ENCODE measurements around the gene SLC27A5. TPM values are rescaled to one million over a fixed set of nuclear protein-coding genes. Genes with fewer than 3 reads are reported as not detected.

SLC27A5 gene
- total and polyA plus RNA-seq, 2 of the 4 experiments (the other 2 are of a cell fraction), result 7.7 to 11.2 TPM

DNA sequence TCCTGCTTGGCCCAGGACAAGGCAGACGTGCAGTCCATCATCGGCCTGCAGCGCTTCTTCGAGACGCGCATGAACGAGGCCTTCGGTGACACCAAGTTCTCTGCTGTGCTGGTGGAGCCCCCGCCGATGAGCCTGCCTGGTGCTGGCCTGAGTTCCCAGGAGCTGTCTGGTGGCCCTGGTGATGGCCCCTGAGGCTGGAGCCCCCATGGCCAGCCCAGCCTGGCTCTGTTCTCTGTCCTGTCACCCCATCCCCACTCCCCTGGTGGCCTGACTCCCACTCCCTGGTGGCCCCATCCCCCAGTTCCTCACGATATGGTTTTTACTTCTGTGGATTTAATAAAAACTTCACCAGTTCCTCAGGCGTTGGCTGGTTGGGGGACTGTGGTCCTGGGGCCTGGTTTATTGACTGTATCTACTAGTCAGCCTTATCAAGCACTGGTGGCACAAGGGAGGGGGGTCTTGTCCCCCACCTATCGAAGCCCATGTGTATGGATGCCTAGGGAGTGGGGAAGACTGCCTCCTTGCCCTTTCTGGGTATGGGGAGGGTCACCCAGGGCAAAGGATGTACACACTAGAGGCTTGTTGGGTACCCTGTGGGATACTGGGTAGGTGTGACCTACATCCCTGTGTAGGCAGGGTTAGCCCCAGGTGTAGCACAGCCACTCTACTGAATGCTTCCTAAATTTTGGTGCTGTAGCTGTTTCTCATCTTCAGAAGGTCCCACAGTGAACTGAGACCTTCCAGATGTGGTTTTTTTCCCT, 38.8 kb upstream of the SLC27A5 start:
- Histone ChIP-seq H3K9ac (ENCODE audit: low read depth, low read length) (no peak overlapping the region), H3K4me1 (ENCODE audit: control insufficient read depth, insufficient read depth, low read length) (peaks cover 23% of the 10 kb centered on the region), H3K4me3 (ENCODE audit: insufficient read depth, low read depth, low read length) (no peak overlapping the region), H4K5ac (ENCODE audit: low read depth, low read length) (no peak overlapping the region), H3K27me3 (ENCODE audit: control insufficient read depth, insufficient read depth, low read length) (no peaks in the 10 kb centered on the region), H2BK120ac (ENCODE audit: low read depth, low read length) (no peak overlapping the region), H3K14ac (replicated peaks; ENCODE audit: low read depth, low read length) (no peak overlapping the region), H3K23ac (ENCODE audit: low read depth, low read length) (no peak overlapping the region), H4K20me1 (ENCODE audit: insufficient read depth, low read length) (peaks cover 63% of the 10 kb centered on the region), H2BK5ac (ENCODE audit: low read depth, low read length, poor library complexity, severe bottlenecking) (no peak overlapping the region), H3K79me1 (ENCODE audit: low read depth in 1 of 2, low read length in 2 of 2) (peaks cover 27 to 90% of the 10 kb centered on the region in 2 experiments), H3K27ac (ENCODE audit: insufficient read depth, low read length) (no peak overlapping the region), H4K91ac (ENCODE audit: insufficient read depth, low read depth, low read length) (no peak overlapping the region), H3K4ac (ENCODE audit: low read depth, low read length) (no peak overlapping the region), H3K56ac (ENCODE audit: extremely low read depth, insufficient read depth, low read length) (no peak overlapping the region), H2AK5ac (ENCODE audit: low read depth, low read length) (no peak overlapping the region), H3K4me2 (ENCODE audit: low read depth, low read length) (no peak overlapping the region), H4K8ac (ENCODE audit: low read depth in 2 of 2, low read length in 2 of 2) (no peak overlapping the region), H2BK15ac (ENCODE audit: low read depth, low read length) (no peak overlapping the region), H3K9me1 (ENCODE audit: insufficient read depth, low read length) (peaks cover 28% of the 10 kb centered on the region), H3K9me3 (ENCODE audit: control insufficient read depth, insufficient read depth, low read length) (no peaks in the 10 kb centered on the region), H2BK20ac (ENCODE audit: low read depth, low read length) (no peak overlapping the region), H3K18ac (ENCODE audit: low read depth, low read length) (no peak overlapping the region), H2AFZ (replicated peaks; ENCODE audit: low read length, poor library complexity) (no peak overlapping the region), H2AK9ac (replicated peaks; ENCODE audit: low read depth, low read length, poor library complexity) (no peak overlapping the region), H3K36me3 (ENCODE audit: control insufficient read depth, insufficient read depth, low read length) (peaks cover 69% of the 10 kb centered on the region)
- TF ChIP-seq, protein P1, sequence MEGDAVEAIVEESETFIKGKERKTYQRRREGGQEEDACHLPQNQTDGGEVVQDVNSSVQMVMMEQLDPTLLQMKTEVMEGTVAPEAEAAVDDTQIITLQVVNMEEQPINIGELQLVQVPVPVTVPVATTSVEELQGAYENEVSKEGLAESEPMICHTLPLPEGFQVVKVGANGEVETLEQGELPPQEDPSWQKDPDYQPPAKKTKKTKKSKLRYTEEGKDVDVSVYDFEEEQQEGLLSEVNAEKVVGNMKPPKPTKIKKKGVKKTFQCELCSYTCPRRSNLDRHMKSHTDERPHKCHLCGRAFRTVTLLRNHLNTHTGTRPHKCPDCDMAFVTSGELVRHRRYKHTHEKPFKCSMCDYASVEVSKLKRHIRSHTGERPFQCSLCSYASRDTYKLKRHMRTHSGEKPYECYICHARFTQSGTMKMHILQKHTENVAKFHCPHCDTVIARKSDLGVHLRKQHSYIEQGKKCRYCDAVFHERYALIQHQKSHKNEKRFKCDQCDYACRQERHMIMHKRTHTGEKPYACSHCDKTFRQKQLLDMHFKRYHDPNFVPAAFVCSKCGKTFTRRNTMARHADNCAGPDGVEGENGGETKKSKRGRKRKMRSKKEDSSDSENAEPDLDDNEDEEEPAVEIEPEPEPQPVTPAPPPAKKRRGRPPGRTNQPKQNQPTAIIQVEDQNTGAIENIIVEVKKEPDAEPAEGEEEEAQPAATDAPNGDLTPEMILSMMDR (conservative IDR thresholded peaks at IDR 0.05; ENCODE audit: low read depth, low read length), result no peak
- TF ChIP-seq CEBPB (IDR thresholded peaks at IDR 0.05; ENCODE audit: low read depth, low read length), result no peak
- no peak for TF ChIP-seq SMC3 (IDR thresholded peaks at IDR 0.05; ENCODE audit: low read depth, low read length)
- TF ChIP-seq MAZ (IDR thresholded peaks at IDR 0.05; ENCODE audit: borderline replicate concordance, low read depth, low read length), result no peak
- TF ChIP-seq NFE2L2 (IDR thresholded peaks at IDR 0.05; ENCODE audit: low read depth, low read length), result no peak
- TF ChIP-seq CHD1 (IDR thresholded peaks at IDR 0.05; ENCODE audit: low read depth, low read length), result no peak
- TF ChIP-seq RAD21 (IDR thresholded peaks at IDR 0.05; ENCODE audit: low read length), result no peak
- TF ChIP-seq, protein P2, sequence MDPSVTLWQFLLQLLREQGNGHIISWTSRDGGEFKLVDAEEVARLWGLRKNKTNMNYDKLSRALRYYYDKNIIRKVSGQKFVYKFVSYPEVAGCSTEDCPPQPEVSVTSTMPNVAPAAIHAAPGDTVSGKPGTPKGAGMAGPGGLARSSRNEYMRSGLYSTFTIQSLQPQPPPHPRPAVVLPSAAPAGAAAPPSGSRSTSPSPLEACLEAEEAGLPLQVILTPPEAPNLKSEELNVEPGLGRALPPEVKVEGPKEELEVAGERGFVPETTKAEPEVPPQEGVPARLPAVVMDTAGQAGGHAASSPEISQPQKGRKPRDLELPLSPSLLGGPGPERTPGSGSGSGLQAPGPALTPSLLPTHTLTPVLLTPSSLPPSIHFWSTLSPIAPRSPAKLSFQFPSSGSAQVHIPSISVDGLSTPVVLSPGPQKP (IDR thresholded peaks at IDR 0.05; ENCODE audit: borderline replicate concordance, low read depth, low read length), result no peak
- TF ChIP-seq RFX5 (IDR thresholded peaks at IDR 0.05; ENCODE audit: low read depth, low read length), result no peak
- TF ChIP-seq BHLHE40 (IDR thresholded peaks at IDR 0.05; ENCODE audit: low read depth, low read length), result no peak
- ATAC-seq (ENCODE audit: low read depth) (no peak), DNase-seq (no peak)
- BruUV-seq (replicated peaks), result no TSS peak
- ChIA-PET CTCF (no interaction called here), POLR2A (ENCODE audit: unreplicated experiment) (no interaction called here)
- in situ Hi-C loops (cut with MboI; ENCODE audit: low sequenced_read_pairs), result no loop called here
- WGBS, 2 experiments (ENCODE audit: extremely low coverage in 2 of 2, insufficient read length in 1 of 2), result 100% methylated on average over 3 of the region's 13 CpGs; no CpG with 5 or more reads in 1 of the 2 experiments
- dilution Hi-C loops (cut with HindIII; ENCODE audit: low sequenced_read_pairs, unreplicated experiment), result no loop called here
- intact Hi-C loops (cut with micrococcal nuclease), result no loop called here
